HepG2 (cell line): Measurements from ENCODE around the gene TLCD1. TPM values are rescaled to one million over a fixed set of nuclear protein-coding genes. Genes with fewer than 3 reads are reported as not detected.
A peak's percentile ranks its signal among the peaks of the same experiment; 100 is the strongest.

Experiments
- ATAC-seq: fragments of 200-7000 bp; cut with Tn5 transposase; 3 replicates; pipeline ENCODE4 v1.9.1; 2020; ENCODE audit warnings: mild to moderate bottlenecking, moderate library complexity
- BruUV-seq: library from RNA; stranded (reverse); fragments of 400-500 nt; replicated peaks from 2 replicates; lab custom pipeline; 2021; lab: Mats Ljungman, UMichigan
- CTCF ChIA-PET: fragments of 300-600 bp; formaldehyde crosslinking; extraction: SDS; loops from one replicate; lab custom pipeline; 2021; ENCODE audit warnings: low total read pairs, inconsistent platforms, low intra/inter-chr PET ratio; lab: Yijun Ruan, JAX
- POLR2A ChIA-PET: fragments of 350-600 bp; sonication (Branson Sonifier 250); formaldehyde crosslinking; loops from one replicate; lab custom pipeline; 2020; ENCODE audit warnings: antibody characterized with exemption, inconsistent platforms; lab: Yijun Ruan, JAX
- DNase-seq: peaks from one replicate; pipeline ENCODE4 v3.0.0-alpha.2; 2015; ENCODE audit warnings: low spot score
- FAIRE-seq: peaks from 3 replicates; lab custom pipeline; 2011; peaks lifted over from hg19 to GRCh38; lab: Jason Lieb, UNC
- H2AFZ ChIP-seq: one replicate; pipeline ENCODE4 v1.6.1; 2011; ENCODE audit warnings: low read length, inconsistent platforms
- H3K27ac ChIP-seq: fragments of 300-600 bp; 3 replicates; pipeline ENCODE4 v1.8.0; 2011; ENCODE audit warnings: mixed run types, mild to moderate bottlenecking, mixed read lengths, low read length, inconsistent platforms; ENCODE audit not compliant: insufficient read depth; ENCODE audit errors: extremely low read length
- H3K27me3 ChIP-seq, 2 experiments: fragments of 200-600 bp in 1 of 2; 2 replicates in 1 of 2; 3 replicates in 1 of 2; pipeline versions ENCODE4 v1.6.0 to v1.8.0; 2011; ENCODE audit warnings: low read length in 2 of 2, mild to moderate bottlenecking in 2 of 2, moderate library complexity in 2 of 2, inconsistent platforms in 1 of 2; ENCODE audit not compliant: insufficient read depth in 2 of 2, control insufficient read depth in 1 of 2
- H3K36me3 ChIP-seq, 2 experiments: fragments of 200-600 bp in 1 of 2; replicated peaks in 1 of 2; 2 replicates in 1 of 2; 3 replicates in 1 of 2; pipeline versions ENCODE4 v1.5.1 to v1.8.0; 2011; ENCODE audit warnings: low read length in 2 of 2, inconsistent platforms in 1 of 2; ENCODE audit not compliant: insufficient read depth in 2 of 2, control insufficient read depth in 1 of 2
- H3K4me1 ChIP-seq: 2 replicates; pipeline ENCODE4 v1.5.1; 2012; ENCODE audit warnings: low read length, inconsistent platforms; ENCODE audit not compliant: insufficient read depth
- H3K4me2 ChIP-seq: 2 replicates; pipeline ENCODE4 v1.6.0; 2011; ENCODE audit warnings: low read depth, low read length, inconsistent platforms
- H3K4me3 ChIP-seq, 3 experiments: fragments of 200-600 bp in 1 of 3; sonication (generic), shearing (Covaris generic) in 1 of 3; replicated peaks in 1 of 3; 2 replicates each; pipeline ENCODE4 v1.5.1; 2011 to 2016; ENCODE audit warnings: low read length in 3 of 3, inconsistent platforms in 2 of 3, low read depth in 2 of 3, mild to moderate bottlenecking in 2 of 3, control low read depth in 1 of 3, mixed read lengths in 1 of 3; ENCODE audit not compliant: insufficient read depth in 1 of 3
- H3K79me2 ChIP-seq: one replicate; pipeline ENCODE4 v1.6.1; 2011; ENCODE audit warnings: low read length, inconsistent platforms; ENCODE audit not compliant: insufficient read depth
- H3K9ac ChIP-seq: 2 replicates; pipeline ENCODE4 v1.6.0; 2011; ENCODE audit warnings: mild to moderate bottlenecking, low read depth, low read length, inconsistent platforms; ENCODE audit not compliant: insufficient read depth
- H3K9me3 ChIP-seq: 2 replicates; pipeline ENCODE4 v1.5.1; 2012; ENCODE audit warnings: mild to moderate bottlenecking, low read length
- H4K20me1 ChIP-seq: 2 replicates; pipeline ENCODE4 v1.6.0; 2011; ENCODE audit warnings: inconsistent platforms, mild to moderate bottlenecking, low read length, moderate library complexity; ENCODE audit not compliant: insufficient read depth
- ARNT2 ChIP-seq: sonication (generic); formaldehyde crosslinking; IDR thresholded peaks from 2 replicates; pipeline ENCODE4 v1.8.0; 2022; ENCODE audit warnings: mild to moderate bottlenecking, low read depth, missing genetic modification reagents, moderate library complexity
- CTCF ChIP-seq: sonication (generic); formaldehyde crosslinking; IDR thresholded peaks from 2 replicates; pipeline ENCODE4 v1.5.0; 2020; ENCODE audit warnings: mild to moderate bottlenecking, missing genetic modification reagents, moderate library complexity
- JUND ChIP-seq: sonication (generic); formaldehyde crosslinking; IDR thresholded peaks from 2 replicates; pipeline ENCODE4 v1.8.0; 2022; ENCODE audit warnings: mild to moderate bottlenecking, missing genetic modification reagents
- RAD21 ChIP-seq: fragments of 450-650 bp; formaldehyde crosslinking; IDR thresholded peaks from 2 replicates; pipeline ENCODE4 v1.5.0; 2020; ENCODE audit warnings: mild to moderate bottlenecking
- SMAD3 ChIP-seq: sonication (generic); formaldehyde crosslinking; IDR thresholded peaks from 2 replicates; pipeline ENCODE4 v1.4.0; 2020; ENCODE audit warnings: missing genetic modification reagents
- SMC3 ChIP-seq: IDR thresholded peaks from 2 replicates; pipeline ENCODE4 v1.6.1; 2011; ENCODE audit warnings: low read length, improper control_type of control experiment
- STAG1 ChIP-seq: sonication (generic); formaldehyde crosslinking; IDR thresholded peaks from 2 replicates; pipeline ENCODE4 v1.4.0; 2020; ENCODE audit warnings: missing genetic modification reagents
- THAP11 ChIP-seq: IDR thresholded peaks from 2 replicates; pipeline ENCODE4 v1.6.1; 2016; ENCODE audit warnings: missing biosample characterization, missing genetic modification reagents
- ZSCAN25 ChIP-seq: sonication (generic); formaldehyde crosslinking; IDR thresholded peaks from 2 replicates; pipeline ENCODE4 v1.8.0; 2022; ENCODE audit warnings: mild to moderate bottlenecking, missing genetic modification reagents
- WGBS: methylation state at CpG from one replicate; pipeline ENCODE4 v1.1.6; 2017; ENCODE audit warnings: low lambda C conversion rate; 5-methylcytosine and 5-hydroxymethylcytosine counted together
- in situ Hi-C: cut with HindIII; loops from 2 replicates; pipeline ENCODE4 v1.10.0; 2017; ENCODE audit warnings: low pct_unique_long_range_greater_than_20kb; ENCODE audit not compliant: extremely low pct_ligation_motif_present
- intact Hi-C: fragments of 100-400 bp; cut with micrococcal nuclease; formaldehyde crosslinking; loops from one replicate; pipeline ENCODE4 v1.10.0; 2022; ENCODE audit not compliant: unreplicated experiment
- polyA plus RNA-seq, 8 experiments: library from polyadenylated mRNA; depleted of rRNA in 3 of 8; stranded (reverse) in 7 of 8; unstranded in 1 of 8; fragments of >200 nt; fragmentation: Illumina TruSeq in 4 of 8; extraction: Trizol in 4 of 8; gene quantifications; 2 replicates each; pipeline versions ENCODE4 v1.2.1 to v1.2.3, GENCODE V29; 2011 to 2016; ENCODE audit warnings: low read depth in 4 of 8, missing spikeins in 1 of 8, mixed read lengths in 1 of 8; ENCODE audit not compliant: insufficient read depth in 1 of 8
- total RNA-seq, 5 experiments: library from RNA; depleted of rRNA; stranded (reverse); fragments of >200 nt; fragmentation: Illumina TruSeq; extraction: Trizol; gene quantifications; 2 replicates each; pipeline ENCODE4 v1.2.3, GENCODE V29; 2016; ENCODE audit warnings: low read depth in 1 of 5

TLCD1 gene
- total and polyA plus RNA-seq, 2 of the 13 experiments (the other 11 are each of a cell fraction or from before 2014, with no cell fraction given): 14.9 to 19.6 TPM

GRCh38 chr17:28763804-28764266 is 37.8 kb upstream of the TLCD1 start:
- Histone ChIP-seq H3K4me2 (no peak overlapping the region), H3K4me3 (no peak overlapping the region), H2AFZ (no peak overlapping the region), H3K27ac (no peak overlapping the region), H3K9me3 (no peaks in the 10 kb centered on the region), H4K20me1 (no peaks in the 10 kb centered on the region), H3K27me3 (no peaks in the 10 kb centered on the region), H3K4me1 (no peaks in the 10 kb centered on the region), H3K36me3 (peaks cover 22 to 61% of the 10 kb centered on the region in 2 experiments), H3K9ac (no peak overlapping the region), H3K79me2 (no peaks in the 10 kb centered on the region)
- intact Hi-C loops (loop anchor here (1.0 to 5.0 kb wide), 4 partner anchors 78 to 153 kb away; partner anchors contain the start of genes FAM222B and FLOT2), in situ Hi-C loops (loop anchor here (10.0 kb wide), 1 partner anchor 121 kb away; no protein-coding TSS in a partner anchor)
- peak; percentile 78 for TF ChIP-seq STAG1 (CRISPR knock-in tag)
- TF ChIP-seq RAD21 (CRISPR knock-in tag): peak; percentile 68
- 0 out of 2 replicates have a peak, but pooled peaks have one; percentile 41 for TF ChIP-seq ARNT2 (CRISPR knock-in tag)
- TF ChIP-seq ZSCAN25 (CRISPR knock-in tag): no peak
- 0 out of 2 replicates have a peak, but pooled peaks have one; percentile 55 for TF ChIP-seq SMAD3 (CRISPR knock-in tag)
- peak; percentile 83 for TF ChIP-seq SMC3
- TF ChIP-seq JUND (CRISPR knock-in tag): no peak
- TF ChIP-seq THAP11 (CRISPR knock-in tag): 0 out of 2 replicates have a peak, but pooled peaks have one; percentile 25
- peak; percentile 79 for TF ChIP-seq CTCF
- BruUV-seq: no TSS peak
- 77% methylated on average over 5 of the region's 5 CpGs for WGBS
- ChIA-PET CTCF (interaction anchor here (0.8 to 1.9 kb wide), 6 partner anchors 14 to 153 kb away, joined by 3 to 20 read pairs (median 4); partner anchors contain the start of gene DHRS13), POLR2A (interaction anchor here (0.6 to 1.4 kb wide), 6 partner anchors 18 to 202 kb away, joined by 3 to 9 read pairs (median 4); partner anchors contain the start of gene FAM222B)
- FAIRE-seq: peak; percentile 78
- peak; percentile 41; the same call in 2 of the 3 replicates for ATAC-seq
- DNase-seq: peak; percentile 68
